ENCODE measurements around the gene PARD3.

Gene PARD3

GRCh38 chr10:34687434-34688210 lies 127.5 kb downstream of the PARD3 start:
- DNase-seq (ENCODE audit: extremely low read depth, insufficient read length), result no peak
- no peaks in the 10 kb centered on the region for H3K27me3 ChIP-seq (replicated peaks; ENCODE audit: control insufficient read depth, insufficient read depth, low read length)
- no peaks in the 10 kb centered on the region for H3K36me3 ChIP-seq (ENCODE audit: control insufficient read depth, insufficient read depth, low read length)
- TF ChIP-seq CTCF (IDR thresholded peaks at IDR 0.05; ENCODE audit: insufficient read depth, low read length, poor library complexity, severe bottlenecking), result no peak
- no peak overlapping the region for H3K4me3 ChIP-seq (replicated peaks; ENCODE audit: low read depth, low read length)

- no peaks in the 10 kb centered on the region for H3K27me3 ChIP-seq (replicated peaks; ENCODE audit: control insufficient read depth, insufficient read depth, low read length)
- no peaks in the 10 kb centered on the region for H3K36me3 ChIP-seq (ENCODE audit: control insufficient read depth, insufficient read depth, low read length)
- no peak overlapping the region for H3K4me3 ChIP-seq (replicated peaks; ENCODE audit: low read depth, low read length)
- TF ChIP-seq CTCF (IDR thresholded peaks at IDR 0.05; ENCODE audit: insufficient read depth, low read length, poor library complexity, severe bottlenecking), result no peak
- no peak for DNase-seq (ENCODE audit: extremely low read depth, insufficient read length)
Observed at GRCh38 chr10:34682580-34682979, 132.5 kb downstream of the PARD3 start.

- H3K36me3 ChIP-seq (ENCODE audit: control insufficient read depth, insufficient read depth, low read length), result no peaks in the 10 kb centered on the region
- no peaks in the 10 kb centered on the region for H3K27me3 ChIP-seq (replicated peaks; ENCODE audit: control insufficient read depth, insufficient read depth, low read length)
- no peak overlapping the region for H3K4me3 ChIP-seq (replicated peaks; ENCODE audit: low read depth, low read length)
- no peak for TF ChIP-seq CTCF (IDR thresholded peaks at IDR 0.05; ENCODE audit: insufficient read depth, low read length, poor library complexity, severe bottlenecking)
- no peak for DNase-seq (ENCODE audit: extremely low read depth, insufficient read length)
Observed at GRCh38 chr10:34681933-34682332, 133.2 kb downstream of the PARD3 start.

DNA sequence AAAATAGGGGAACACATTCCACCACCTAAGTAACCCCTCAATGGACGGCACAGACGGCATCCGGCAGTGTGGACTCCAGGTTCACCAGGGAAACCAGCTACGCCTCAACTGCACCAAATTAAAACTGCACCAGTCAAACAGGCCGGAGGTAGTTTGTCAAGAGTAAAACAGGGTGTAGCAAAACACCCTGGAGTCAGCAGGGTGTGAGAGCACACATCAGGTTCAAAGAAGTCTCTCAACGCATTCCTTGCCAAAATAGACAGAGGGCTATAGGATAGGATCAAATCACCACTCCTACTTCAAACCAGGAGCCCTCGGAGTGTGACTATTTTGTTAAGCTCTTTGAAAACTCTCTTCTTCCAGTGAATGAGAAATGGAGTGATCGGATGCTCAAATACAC lies 135.9 kb downstream of the PARD3 start:
- Histone ChIP-seq H3K27me3 (replicated peaks; ENCODE audit: control insufficient read depth, insufficient read depth, low read length) (no peaks in the 10 kb centered on the region), H3K4me3 (replicated peaks; ENCODE audit: low read depth, low read length) (no peak overlapping the region), H3K36me3 (ENCODE audit: control insufficient read depth, insufficient read depth, low read length) (no peaks in the 10 kb centered on the region)
- TF ChIP-seq CTCF (IDR thresholded peaks at IDR 0.05; ENCODE audit: insufficient read depth, low read length, poor library complexity, severe bottlenecking), result no peak
- DNase-seq (ENCODE audit: extremely low read depth, insufficient read length), result no peak

- H3K27me3 ChIP-seq (replicated peaks; ENCODE audit: control insufficient read depth, insufficient read depth, low read length), result no peaks in the 10 kb centered on the region
- no peak overlapping the region for H3K4me3 ChIP-seq (replicated peaks; ENCODE audit: low read depth, low read length)
- H3K36me3 ChIP-seq (ENCODE audit: control insufficient read depth, insufficient read depth, low read length), result no peaks in the 10 kb centered on the region
- no peak for TF ChIP-seq CTCF (IDR thresholded peaks at IDR 0.05; ENCODE audit: insufficient read depth, low read length, poor library complexity, severe bottlenecking)
- no peak for DNase-seq (ENCODE audit: extremely low read depth, insufficient read length)
Observed at GRCh38 chr10:34677591-34677990, 137.5 kb downstream of the PARD3 start.

DNA sequence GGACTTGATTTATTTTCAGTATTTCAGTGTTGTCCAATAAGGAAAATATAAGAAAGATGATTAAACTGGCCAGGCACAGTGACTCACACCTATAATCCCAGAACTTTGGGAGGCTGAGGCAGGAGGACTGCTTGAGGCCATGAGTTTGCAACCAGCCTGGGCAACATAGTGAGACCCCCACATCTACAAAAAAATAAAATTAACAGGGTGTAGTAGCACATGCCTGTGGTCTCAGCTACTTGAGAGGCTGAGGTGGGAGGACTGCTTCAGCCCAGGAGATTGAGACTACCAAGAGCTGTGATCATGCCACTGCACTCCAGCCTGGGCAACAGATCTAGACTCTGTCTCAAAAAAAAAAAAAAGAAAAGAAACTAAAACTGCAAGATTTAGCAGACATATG lies 138.0 kb downstream of the PARD3 start:
- no peak for DNase-seq (ENCODE audit: extremely low read depth, insufficient read length)
- H3K4me3 ChIP-seq (replicated peaks; ENCODE audit: low read depth, low read length), result no peak overlapping the region
- TF ChIP-seq CTCF (IDR thresholded peaks at IDR 0.05; ENCODE audit: insufficient read depth, low read length, poor library complexity, severe bottlenecking), result no peak
- no peaks in the 10 kb centered on the region for H3K36me3 ChIP-seq (ENCODE audit: control insufficient read depth, insufficient read depth, low read length)
- H3K27me3 ChIP-seq (replicated peaks; ENCODE audit: control insufficient read depth, insufficient read depth, low read length), result no peaks in the 10 kb centered on the region

All from GM06990 (cell line).